ENCODE measurements around the gene USH1C.

DNA sequence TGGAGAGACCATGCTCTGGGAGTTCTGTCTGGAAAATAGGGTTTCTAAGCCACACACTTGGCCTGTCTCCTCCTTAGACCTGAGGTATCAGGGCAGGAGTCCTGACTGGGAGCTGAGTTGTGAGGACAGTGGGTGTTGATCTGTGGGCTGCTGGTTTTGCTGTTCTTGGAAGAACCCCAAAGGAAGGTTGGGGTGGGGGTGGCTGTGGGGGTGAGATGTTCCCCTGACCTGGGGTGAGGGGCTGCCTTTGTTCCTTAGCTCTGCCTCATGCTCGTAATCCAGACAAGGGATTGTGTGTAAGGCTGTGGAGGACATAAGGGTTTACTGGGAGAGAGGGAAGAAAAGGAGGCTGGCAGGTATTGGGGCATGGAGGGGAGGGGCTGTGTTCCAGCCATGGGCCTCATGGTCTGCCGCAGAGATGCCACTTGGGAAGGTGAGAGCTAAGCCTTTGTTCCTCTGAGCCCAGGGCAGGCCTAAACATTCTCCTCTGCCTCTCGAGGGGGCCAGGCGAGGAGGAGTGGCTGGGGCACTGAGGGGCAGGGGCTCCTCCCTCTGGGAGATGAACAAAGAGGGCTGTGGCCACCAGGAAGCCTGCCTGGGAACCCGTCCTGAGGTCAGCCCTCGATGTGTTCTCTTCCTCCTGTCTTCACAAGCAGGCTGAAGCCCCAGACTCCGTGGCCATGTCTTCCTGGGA is 7.3 kb upstream of the USH1C start:
- no peak for TF ChIP-seq POLR2AphosphoS5 (IDR thresholded peaks at IDR 0.05)
- TF ChIP-seq, protein P1, sequence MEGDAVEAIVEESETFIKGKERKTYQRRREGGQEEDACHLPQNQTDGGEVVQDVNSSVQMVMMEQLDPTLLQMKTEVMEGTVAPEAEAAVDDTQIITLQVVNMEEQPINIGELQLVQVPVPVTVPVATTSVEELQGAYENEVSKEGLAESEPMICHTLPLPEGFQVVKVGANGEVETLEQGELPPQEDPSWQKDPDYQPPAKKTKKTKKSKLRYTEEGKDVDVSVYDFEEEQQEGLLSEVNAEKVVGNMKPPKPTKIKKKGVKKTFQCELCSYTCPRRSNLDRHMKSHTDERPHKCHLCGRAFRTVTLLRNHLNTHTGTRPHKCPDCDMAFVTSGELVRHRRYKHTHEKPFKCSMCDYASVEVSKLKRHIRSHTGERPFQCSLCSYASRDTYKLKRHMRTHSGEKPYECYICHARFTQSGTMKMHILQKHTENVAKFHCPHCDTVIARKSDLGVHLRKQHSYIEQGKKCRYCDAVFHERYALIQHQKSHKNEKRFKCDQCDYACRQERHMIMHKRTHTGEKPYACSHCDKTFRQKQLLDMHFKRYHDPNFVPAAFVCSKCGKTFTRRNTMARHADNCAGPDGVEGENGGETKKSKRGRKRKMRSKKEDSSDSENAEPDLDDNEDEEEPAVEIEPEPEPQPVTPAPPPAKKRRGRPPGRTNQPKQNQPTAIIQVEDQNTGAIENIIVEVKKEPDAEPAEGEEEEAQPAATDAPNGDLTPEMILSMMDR (IDR thresholded peaks at IDR 0.05), result no peak
- no peak for TF ChIP-seq POLR2A (IDR thresholded peaks at IDR 0.05; ENCODE audit: low read depth)
